Activated CD4-positive, alpha-beta T cell treated with anti-CD3 and anti-CD28 coated beads, Interleukin-10, Interleukin-2, amounts not matched to agents 100 ng/mL and 50 ng/mL, durations not matched to agents 16 hours and 8 hours (primary cell): ENCODE data around the gene CAPN12.

Experiments used
- DNase-seq: peaks from one replicate; pipeline ENCODE4 v3.0.0-alpha.2; 2020

CAPN12 gene

GRCh38 chr19:38693380-38694223, 50.7 kb downstream of the CAPN12 start:
- peak; percentile 74 for DNase-seq

DNA sequence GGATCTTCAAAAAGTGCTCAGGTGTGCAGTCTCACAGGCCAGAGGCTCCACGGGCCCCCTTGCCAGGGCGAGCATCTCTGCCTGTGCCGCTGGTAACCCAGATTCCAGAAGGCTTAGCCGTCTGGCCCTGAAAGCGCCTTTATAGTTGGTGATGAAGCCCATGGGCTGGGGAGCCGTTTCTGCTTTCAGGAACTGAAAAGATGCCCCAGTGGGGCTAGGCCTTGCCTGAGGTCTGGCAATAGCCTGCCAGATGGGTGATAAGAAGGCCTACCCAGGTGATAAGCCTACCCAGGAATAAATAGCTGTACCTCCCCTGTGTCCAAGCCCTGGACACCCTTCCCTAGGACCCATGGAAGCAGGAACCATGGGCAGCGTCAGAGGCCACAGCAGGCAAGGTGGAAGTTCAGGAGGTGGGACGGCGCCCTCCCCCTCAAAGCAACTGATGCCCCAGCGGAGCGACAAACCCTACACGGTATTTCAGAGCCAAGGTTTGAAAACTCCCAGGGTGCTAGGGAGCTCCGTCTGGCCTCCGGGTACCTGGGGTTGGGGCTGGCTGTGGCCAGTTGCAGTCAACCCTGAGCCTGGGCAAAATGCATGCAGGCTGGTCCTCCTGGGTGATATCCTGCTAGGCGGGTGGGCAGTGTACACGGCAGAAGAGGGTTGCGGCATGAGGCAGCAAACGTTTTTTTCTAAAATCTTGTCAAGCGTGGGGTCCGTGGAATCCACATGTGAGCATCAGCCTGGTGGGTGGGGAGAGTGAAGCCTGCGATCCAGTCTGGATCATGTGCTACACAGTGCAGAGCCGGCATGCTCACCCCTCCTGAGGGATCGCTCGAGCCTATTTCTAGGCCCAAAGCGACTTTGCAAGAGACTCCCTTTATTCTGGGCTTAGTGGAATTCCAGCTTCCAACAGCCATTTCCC, 51.6 kb downstream of the CAPN12 start:
- DNase-seq, result no peak

DNA sequence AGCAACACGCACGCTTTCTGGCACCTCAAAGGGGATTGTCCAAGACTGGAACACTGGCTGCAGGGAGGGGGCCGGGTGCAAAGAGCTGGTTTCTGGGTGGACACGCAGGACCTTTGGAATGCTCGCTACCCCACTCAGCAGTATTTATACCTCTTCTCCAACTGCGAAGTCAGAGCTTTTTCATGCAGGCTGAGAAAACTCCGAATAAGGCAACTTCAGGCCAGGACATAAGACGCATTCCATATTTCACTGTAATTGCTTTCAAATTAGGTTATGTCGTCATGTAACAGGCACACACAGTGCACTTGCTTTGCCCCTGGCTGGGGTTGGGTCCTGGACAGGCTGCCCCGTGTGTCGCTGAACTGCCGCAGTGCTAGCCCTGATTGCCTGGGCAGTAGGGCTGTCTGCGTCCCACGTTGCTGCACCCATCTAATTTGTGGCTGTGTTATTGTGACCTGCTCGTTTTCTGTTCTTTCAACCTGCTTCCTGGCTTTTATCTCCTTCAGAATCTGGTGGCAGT, 52.3 kb downstream of the CAPN12 start:
- no peak for DNase-seq

- DNase-seq, result no peak
These were observed 53.4 kb downstream of the CAPN12 start for GRCh38 chr19:38690832-38691231.

GRCh38 chr19:38690146-38690545, 54.1 kb downstream of the CAPN12 start:
- DNase-seq, result no peak

- no peak for DNase-seq
These were observed 56.4 kb downstream of the CAPN12 start for GRCh38 chr19:38687837-38688378.

- peak; percentile 68 for DNase-seq
These were observed 57.8 kb downstream of the CAPN12 start for GRCh38 chr19:38686530-38686888.

DNA sequence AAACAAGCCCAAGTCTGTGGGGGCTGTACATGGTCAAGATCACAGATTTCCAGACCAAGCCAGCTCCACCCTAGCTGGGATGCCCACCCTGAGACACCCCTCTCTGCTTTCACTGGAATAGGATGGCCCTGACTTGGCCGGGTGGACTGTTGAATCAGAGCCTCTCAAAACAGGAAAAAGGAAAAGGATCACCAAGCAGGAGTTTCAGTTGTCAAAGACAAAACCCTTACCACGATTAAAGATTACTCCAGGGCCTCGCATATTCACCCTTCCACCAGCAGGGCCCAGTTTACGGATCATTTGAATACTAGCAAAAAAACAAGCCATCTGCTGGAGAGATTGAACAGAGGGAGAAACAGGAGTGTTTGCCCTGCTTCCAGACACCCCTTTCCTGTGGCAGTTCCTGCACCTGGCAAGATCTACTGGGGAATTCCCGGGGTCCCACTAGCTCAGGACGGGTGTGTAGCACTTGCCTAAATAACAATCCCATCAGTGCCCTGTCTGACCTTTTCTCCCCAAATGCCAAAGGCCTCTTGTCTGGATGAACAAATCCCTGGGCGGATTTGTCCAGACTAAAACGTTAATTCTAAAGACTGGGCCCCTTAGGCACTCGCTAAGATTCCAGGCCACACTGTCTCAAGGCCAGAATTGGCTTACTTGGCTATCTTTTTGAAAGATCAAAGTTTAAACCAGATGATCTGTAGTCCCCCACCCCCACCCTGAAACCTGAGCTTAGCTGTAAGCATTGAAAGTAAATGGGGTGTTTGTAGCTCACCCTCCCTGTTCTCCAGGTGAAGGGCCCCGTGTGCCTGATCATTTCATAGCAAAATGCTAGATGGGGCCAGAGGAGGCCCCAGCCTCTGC, 58.4 kb downstream of the CAPN12 start:
- DNase-seq, result peak; percentile 36

- DNase-seq, result no peak
These were observed 59.2 kb downstream of the CAPN12 start for GRCh38 chr19:38684862-38685665.

DNA sequence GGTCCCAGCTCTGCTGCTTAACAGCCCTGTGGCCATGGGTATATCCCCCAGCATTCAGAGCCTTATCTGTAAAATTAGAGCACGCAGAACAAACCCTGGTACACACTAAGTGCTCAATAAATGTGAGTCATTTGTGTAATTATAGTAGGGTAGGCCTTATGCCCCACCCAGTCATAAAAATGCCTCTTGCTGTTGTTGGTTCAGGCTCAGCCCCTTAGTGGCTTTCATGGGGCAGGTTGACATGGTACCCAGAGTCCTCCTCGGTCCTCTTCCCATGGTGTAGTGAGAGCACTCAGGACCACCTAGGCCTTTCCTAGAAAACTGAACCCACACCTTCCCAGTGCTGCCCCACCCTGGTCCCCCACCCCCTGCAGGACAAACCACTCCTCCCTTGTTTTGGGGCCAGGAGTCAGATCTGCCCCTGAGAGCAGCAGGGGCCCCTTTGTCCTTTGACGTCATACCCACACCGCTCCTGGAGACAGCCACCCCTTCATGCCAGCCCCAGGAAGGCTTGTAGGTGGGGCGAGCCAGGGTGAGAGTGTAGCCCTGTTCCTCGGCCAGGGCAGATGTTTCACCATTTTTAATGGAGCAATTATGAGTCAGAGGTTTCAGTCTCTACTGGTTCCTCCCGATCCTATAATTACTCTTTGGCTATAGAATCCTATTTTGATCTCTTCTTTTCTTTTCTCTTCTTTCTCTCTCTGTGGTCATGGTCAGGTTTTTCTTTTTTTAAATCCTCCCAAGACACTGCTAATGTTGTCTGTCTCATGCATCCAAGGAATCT, 60.0 kb downstream of the CAPN12 start:
- peak; percentile 87 for DNase-seq

DNA sequence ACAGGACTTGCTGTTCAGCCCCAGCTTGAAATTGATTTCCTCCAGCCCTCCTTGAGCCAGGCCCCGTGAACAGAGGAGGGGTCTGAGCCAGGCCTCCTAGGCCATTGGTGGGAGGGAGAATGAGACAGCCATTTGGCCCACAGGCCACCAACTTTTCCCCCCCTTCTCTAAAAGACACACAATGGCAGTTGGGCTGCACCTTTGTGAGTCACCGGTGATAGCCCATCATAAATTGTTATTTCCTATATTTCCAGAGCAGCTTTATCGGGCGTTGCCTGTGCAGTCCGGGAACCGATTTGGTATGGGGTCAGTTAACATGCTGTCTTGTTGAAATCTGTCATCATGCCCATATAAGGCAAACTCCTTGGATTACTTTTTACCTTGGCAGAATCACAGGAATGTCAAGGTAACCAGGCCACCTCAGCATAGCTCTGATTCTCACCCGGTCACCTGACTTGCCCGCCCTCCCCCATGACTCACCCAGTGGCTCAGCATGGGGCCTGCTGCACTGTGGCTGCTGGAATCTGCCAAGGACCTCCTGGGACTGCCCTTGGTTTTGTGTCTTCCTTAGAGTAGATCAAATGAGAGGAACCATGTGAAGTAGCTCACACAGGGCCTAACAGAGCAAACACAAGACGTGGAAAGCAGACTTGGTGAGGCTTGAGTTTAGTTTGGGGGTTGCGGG, 60.7 kb downstream of the CAPN12 start:
- DNase-seq, result peak; percentile 79

GRCh38 chr19:38682872-38683392, 61.3 kb downstream of the CAPN12 start:
- no peak for DNase-seq

- no peak for DNase-seq
These were observed 61.9 kb downstream of the CAPN12 start for GRCh38 chr19:38682195-38682867.
